HG03457 (cell line): ENCODE results near the gene BPNT1.
"Not testable (repeated sequence)": the region's sequence is repeated elsewhere in the genome, so short reads cannot be mapped to it uniquely, and the experiment has no call there.

Experiments used
- ATAC-seq: cut with Tn5 transposase; IDR thresholded peaks from one replicate; pipeline ENCODE4 v1.9.1; 2021; ENCODE audit warnings: moderate number of reproducible peaks; ENCODE audit not compliant: unreplicated experiment

The BPNT1 gene

GRCh38 chr1:220084460-220084859 is 5.1 kb downstream of the BPNT1 start:
- no peak for ATAC-seq

GRCh38 chr1:220077887-220078286 is 11.7 kb downstream of the BPNT1 start:
- no peak for ATAC-seq

GRCh38 chr1:220076861-220077762 is 12.5 kb downstream of the BPNT1 start:
- ATAC-seq: no peak

- ATAC-seq: no peak
Measured at GRCh38 chr1:220067269-220068204, 22.1 kb downstream of the BPNT1 start.

- ATAC-seq: no peak
Measured at GRCh38 chr1:220062629-220063028, 27.0 kb downstream of the BPNT1 start.

- ATAC-seq: no peak
Measured at GRCh38 chr1:220060876-220061275, 28.7 kb downstream of the BPNT1 start.

GRCh38 chr1:220056374-220056773 is 33.2 kb downstream of the BPNT1 start:
- no peak for ATAC-seq

- peak; percentile 100 for ATAC-seq
Measured at GRCh38 chr1:220046052-220046930, 43.3 kb downstream of the BPNT1 start, which contains the start of gene EPRS1. Gene EPRS1 (minus strand): TSS chr1:220046505. CDS start chr1:220046388, 117 bp downstream.

- ATAC-seq: no peak
Measured at GRCh38 chr1:220045356-220046051, 44.1 kb downstream of the BPNT1 start.

GRCh38 chr1:220044678-220045355 is 44.8 kb downstream of the BPNT1 start:
- no peak for ATAC-seq

GRCh38 chr1:220043646-220044045 is 45.9 kb downstream of the BPNT1 start:
- no peak for ATAC-seq

GRCh38 chr1:220040028-220040596 is 49.5 kb downstream of the BPNT1 start:
- no peak for ATAC-seq

GRCh38 chr1:220038640-220039039 is 50.9 kb downstream of the BPNT1 start:
- ATAC-seq: no peak

- not testable (repeated sequence) for ATAC-seq
Measured at GRCh38 chr1:220037810-220038209, 51.8 kb downstream of the BPNT1 start.

GRCh38 chr1:220032911-220033310 is 56.7 kb downstream of the BPNT1 start:
- ATAC-seq: no peak

GRCh38 chr1:220031287-220031686 is 58.3 kb downstream of the BPNT1 start:
- no peak for ATAC-seq

GRCh38 chr1:220028346-220028895 is 61.2 kb downstream of the BPNT1 start:
- ATAC-seq: no peak

- ATAC-seq: no peak
Measured at GRCh38 chr1:220019071-220019470, 70.5 kb downstream of the BPNT1 start.

GRCh38 chr1:220013497-220013896 is 76.1 kb downstream of the BPNT1 start:
- ATAC-seq: peak; percentile 84
